Colonic mucosa (tissue), 4 donors: ENCODE measurements around the gene PPP6R1. TPM values are rescaled to one million over a fixed set of nuclear protein-coding genes. Genes with fewer than 3 reads are reported as not detected.

ENCODE experiments used
- DNase-seq: peaks from one replicate; pipeline ENCODE4 v3.0.0-alpha.2; 2020
- H3K27ac ChIP-seq: fragments of 200-600 bp; one replicate; pipeline ENCODE4 v1.8.0; 2021
- H3K27me3 ChIP-seq: fragments of 200-600 bp; one replicate; pipeline ENCODE4 v1.8.0; 2021
- H3K36me3 ChIP-seq: fragments of 200-600 bp; one replicate; pipeline ENCODE4 v1.8.0; 2021
- H3K4me1 ChIP-seq: fragments of 200-600 bp; one replicate; pipeline ENCODE4 v1.8.0; 2021; ENCODE audit warnings: mild to moderate bottlenecking
- H3K4me3 ChIP-seq: fragments of 200-600 bp; one replicate; pipeline ENCODE4 v1.8.0; 2021
- H3K9ac ChIP-seq, 2 donors: one replicate each; pipeline ENCODE4 v1.7.0; 2013; ENCODE audit warnings: control low read depth in 2 of 2, low read depth in 2 of 2, low read length in 2 of 2
- H3K9me3 ChIP-seq: fragments of 200-600 bp; one replicate; pipeline ENCODE4 v1.8.0; 2021
- CTCF ChIP-seq: fragments of 200-600 bp; IDR thresholded peaks from one replicate; pipeline ENCODE4 v1.8.0; 2022; ENCODE audit warnings: antibody characterized with exemption, mild to moderate bottlenecking
- intact Hi-C: fragments of 100-400 bp; cut with DNase I; formaldehyde crosslinking; loops from one replicate; pipeline ENCODE4 v1.14.1; 2022
- total RNA-seq, 2 donors: library from RNA; stranded (reverse); fragmentation: NEBNext Ultra II Directional in 1 of 2; extraction: Animal tissue kit (Norgen Biotek cat#: 25700) in 1 of 2; gene quantifications; one replicate each; pipeline ENCODE4 v1.2.1, GENCODE V29; 2021
- donor health status: healthy.
- donor health status: DM: no; HTN: no; CAD: no.
- donor health status: DM: no; HTN: no; CAD: no.

Gene PPP6R1
- total RNA-seq, 2 donors from 2014 or later = 65.1 to 97.2 TPM

GRCh38 chr19:55232986-55233385 is 25.8 kb downstream of the PPP6R1 start:
- Histone ChIP-seq H3K27me3 (no peaks in the 10 kb centered on the region), H3K4me3 (no peak overlapping the region), H3K36me3 (peaks cover 28% of the 10 kb centered on the region), H3K9me3 (no peaks in the 10 kb centered on the region), H3K27ac (no peak overlapping the region), H3K4me1 (no peaks in the 10 kb centered on the region), H3K9ac (no peak overlapping the region)
- intact Hi-C loops = no loop called here
- DNase-seq = no peak
- TF ChIP-seq CTCF = no peak

GRCh38 chr19:55232286-55232602 is 26.6 kb downstream of the PPP6R1 start:
- H3K27me3 ChIP-seq = no peaks in the 10 kb centered on the region
- H3K27ac ChIP-seq = no peak overlapping the region
- H3K4me3 ChIP-seq = no peak overlapping the region
- intact Hi-C loops = no loop called here
- no peaks in the 10 kb centered on the region for H3K9me3 ChIP-seq
- H3K36me3 ChIP-seq = peaks cover 24% of the 10 kb centered on the region
- H3K4me1 ChIP-seq = no peaks in the 10 kb centered on the region
- H3K9ac ChIP-seq = no peak overlapping the region
- DNase-seq = no peak
- TF ChIP-seq CTCF = no peak

GRCh38 chr19:55231391-55232285 is 27.2 kb downstream of the PPP6R1 start:
- intact Hi-C loops = no loop called here
- H3K27ac ChIP-seq = no peak overlapping the region

GRCh38 chr19:55230780-55231179 is 28.0 kb downstream of the PPP6R1 start:
- Histone ChIP-seq H3K4me1 (no peaks in the 10 kb centered on the region), H3K27me3 (no peaks in the 10 kb centered on the region), H3K9ac (no peak overlapping the region), H3K9me3 (no peaks in the 10 kb centered on the region), H3K4me3 (no peak overlapping the region), H3K36me3 (peaks cover 14% of the 10 kb centered on the region), H3K27ac (no peak overlapping the region)
- no peak for TF ChIP-seq CTCF
- intact Hi-C loops = no loop called here
- no peak for DNase-seq

More at GRCh38 chr19:55231391-55232285, 27.2 kb downstream of the PPP6R1 start:
- TF ChIP-seq CTCF = no peak
- H3K9me3 ChIP-seq = no peaks in the 10 kb centered on the region
- no peaks in the 10 kb centered on the region for H3K4me1 ChIP-seq
- no peak for DNase-seq
- no peak overlapping the region for H3K4me3 ChIP-seq
- no peaks in the 10 kb centered on the region for H3K27me3 ChIP-seq
- H3K9ac ChIP-seq = no peak overlapping the region
- H3K36me3 ChIP-seq = peaks cover 22% of the 10 kb centered on the region

- no peak overlapping the region for H3K4me3 ChIP-seq
- H3K27me3 ChIP-seq = no peaks in the 10 kb centered on the region
- intact Hi-C loops = no loop called here
- peaks cover 13% of the 10 kb centered on the region for H3K36me3 ChIP-seq
- H3K9me3 ChIP-seq = no peaks in the 10 kb centered on the region
- H3K9ac ChIP-seq = no peak overlapping the region
- no peak for TF ChIP-seq CTCF
- H3K4me1 ChIP-seq = no peaks in the 10 kb centered on the region
- no peak overlapping the region for H3K27ac ChIP-seq
- DNase-seq = no peak
These were observed 28.5 kb downstream of the PPP6R1 start for GRCh38 chr19:55230329-55230728.
